ENCODE results near the gene COPG2. TPM values are rescaled to one million over a fixed set of nuclear protein-coding genes. Genes with fewer than 3 reads are reported as not detected.
A peak's percentile ranks its signal among the peaks of the same experiment; 100 is the strongest.

COPG2 gene
- polyA plus RNA-seq, 1 donor from 2014 or later = 37.9 TPM

DNA sequence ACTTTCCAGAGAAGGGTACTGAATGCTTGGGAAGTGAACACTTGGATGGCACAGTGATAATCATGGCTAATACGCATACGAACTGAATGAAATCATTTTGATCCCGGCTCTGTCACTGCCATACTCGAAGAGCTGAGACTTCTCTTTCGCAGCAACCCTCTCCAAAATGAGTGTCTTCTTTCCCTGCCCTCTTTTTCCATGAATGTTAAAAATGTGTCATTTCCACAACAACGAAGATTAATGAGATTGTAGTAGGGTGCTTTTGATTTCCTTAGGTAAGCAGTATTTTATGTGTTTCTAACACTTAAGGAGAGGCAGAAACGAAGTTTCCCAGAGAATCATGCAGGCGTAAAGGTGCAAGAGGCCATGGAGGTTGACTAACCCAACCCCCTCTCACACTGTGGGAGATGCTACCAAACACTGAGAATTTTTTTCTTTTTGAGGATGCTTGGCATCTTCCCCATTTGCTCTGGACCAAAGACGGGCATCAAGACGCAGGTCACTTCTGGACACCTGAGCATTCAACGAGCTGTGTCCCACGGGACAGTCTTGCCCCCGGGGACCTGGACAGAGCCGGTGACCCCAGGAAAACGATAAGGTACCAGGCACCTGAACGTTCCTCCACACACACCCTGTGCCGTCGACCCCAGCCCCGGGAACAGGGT lies 823 bp downstream of the COPG2 start:
- peaks cover 4% of the 10 kb centered on the region for H3K79me2 ChIP-seq (replicated peaks; ENCODE audit: insufficient read depth, low read length)
- H3K4me3 ChIP-seq (ENCODE audit: low read length) = peak overlapping the region; percentile 84
- H3F3A ChIP-seq (ENCODE audit: insufficient read depth, low read length, poor library complexity, severe bottlenecking) = no peaks in the 10 kb centered on the region
- H2AFZ ChIP-seq (ENCODE audit: low read depth, low read length) = peak overlapping the region; percentile 81
- peak overlapping the region; percentile 85 for H3K9ac ChIP-seq (ENCODE audit: low read length)
- peak overlapping the region; percentile 89 for H3K4me2 ChIP-seq (ENCODE audit: low read length)
- no peaks in the 10 kb centered on the region for H4K20me1 ChIP-seq (ENCODE audit: insufficient read depth)
- peak overlapping the region; percentile 80 for H3K27ac ChIP-seq (ENCODE audit: low read length)
- H3K36me3 ChIP-seq (ENCODE audit: insufficient read depth, low read length) = peaks cover 7% of the 10 kb centered on the region
- no peaks in the 10 kb centered on the region for H3K9me2 ChIP-seq (ENCODE audit: insufficient read depth, low read length)
- no peak for TF ChIP-seq EP300 (conservative IDR thresholded peaks at IDR 0.05; ENCODE audit: poor library complexity, severe bottlenecking)
- peak; percentile 8 for TF ChIP-seq MXI1 (conservative IDR thresholded peaks at IDR 0.05; ENCODE audit: poor library complexity, severe bottlenecking)
- TF ChIP-seq, protein P1, sequence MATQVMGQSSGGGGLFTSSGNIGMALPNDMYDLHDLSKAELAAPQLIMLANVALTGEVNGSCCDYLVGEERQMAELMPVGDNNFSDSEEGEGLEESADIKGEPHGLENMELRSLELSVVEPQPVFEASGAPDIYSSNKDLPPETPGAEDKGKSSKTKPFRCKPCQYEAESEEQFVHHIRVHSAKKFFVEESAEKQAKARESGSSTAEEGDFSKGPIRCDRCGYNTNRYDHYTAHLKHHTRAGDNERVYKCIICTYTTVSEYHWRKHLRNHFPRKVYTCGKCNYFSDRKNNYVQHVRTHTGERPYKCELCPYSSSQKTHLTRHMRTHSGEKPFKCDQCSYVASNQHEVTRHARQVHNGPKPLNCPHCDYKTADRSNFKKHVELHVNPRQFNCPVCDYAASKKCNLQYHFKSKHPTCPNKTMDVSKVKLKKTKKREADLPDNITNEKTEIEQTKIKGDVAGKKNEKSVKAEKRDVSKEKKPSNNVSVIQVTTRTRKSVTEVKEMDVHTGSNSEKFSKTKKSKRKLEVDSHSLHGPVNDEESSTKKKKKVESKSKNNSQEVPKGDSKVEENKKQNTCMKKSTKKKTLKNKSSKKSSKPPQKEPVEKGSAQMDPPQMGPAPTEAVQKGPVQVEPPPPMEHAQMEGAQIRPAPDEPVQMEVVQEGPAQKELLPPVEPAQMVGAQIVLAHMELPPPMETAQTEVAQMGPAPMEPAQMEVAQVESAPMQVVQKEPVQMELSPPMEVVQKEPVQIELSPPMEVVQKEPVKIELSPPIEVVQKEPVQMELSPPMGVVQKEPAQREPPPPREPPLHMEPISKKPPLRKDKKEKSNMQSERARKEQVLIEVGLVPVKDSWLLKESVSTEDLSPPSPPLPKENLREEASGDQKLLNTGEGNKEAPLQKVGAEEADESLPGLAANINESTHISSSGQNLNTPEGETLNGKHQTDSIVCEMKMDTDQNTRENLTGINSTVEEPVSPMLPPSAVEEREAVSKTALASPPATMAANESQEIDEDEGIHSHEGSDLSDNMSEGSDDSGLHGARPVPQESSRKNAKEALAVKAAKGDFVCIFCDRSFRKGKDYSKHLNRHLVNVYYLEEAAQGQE (IDR thresholded peaks at IDR 0.05; ENCODE audit: borderline replicate concordance) = no peak
- peak; percentile 34 for TF ChIP-seq SMC3 (conservative IDR thresholded peaks at IDR 0.05; ENCODE audit: poor library complexity)
- TF ChIP-seq POLR2AphosphoS5 (IDR thresholded peaks at IDR 0.05) = no peak
- TF ChIP-seq TAF1 (IDR thresholded peaks at IDR 0.05; ENCODE audit: low read depth) = peak; percentile 51
- TF ChIP-seq, protein P2, sequence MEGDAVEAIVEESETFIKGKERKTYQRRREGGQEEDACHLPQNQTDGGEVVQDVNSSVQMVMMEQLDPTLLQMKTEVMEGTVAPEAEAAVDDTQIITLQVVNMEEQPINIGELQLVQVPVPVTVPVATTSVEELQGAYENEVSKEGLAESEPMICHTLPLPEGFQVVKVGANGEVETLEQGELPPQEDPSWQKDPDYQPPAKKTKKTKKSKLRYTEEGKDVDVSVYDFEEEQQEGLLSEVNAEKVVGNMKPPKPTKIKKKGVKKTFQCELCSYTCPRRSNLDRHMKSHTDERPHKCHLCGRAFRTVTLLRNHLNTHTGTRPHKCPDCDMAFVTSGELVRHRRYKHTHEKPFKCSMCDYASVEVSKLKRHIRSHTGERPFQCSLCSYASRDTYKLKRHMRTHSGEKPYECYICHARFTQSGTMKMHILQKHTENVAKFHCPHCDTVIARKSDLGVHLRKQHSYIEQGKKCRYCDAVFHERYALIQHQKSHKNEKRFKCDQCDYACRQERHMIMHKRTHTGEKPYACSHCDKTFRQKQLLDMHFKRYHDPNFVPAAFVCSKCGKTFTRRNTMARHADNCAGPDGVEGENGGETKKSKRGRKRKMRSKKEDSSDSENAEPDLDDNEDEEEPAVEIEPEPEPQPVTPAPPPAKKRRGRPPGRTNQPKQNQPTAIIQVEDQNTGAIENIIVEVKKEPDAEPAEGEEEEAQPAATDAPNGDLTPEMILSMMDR (IDR thresholded peaks at IDR 0.05; ENCODE audit: poor library complexity, severe bottlenecking) = no peak
- TF ChIP-seq EZH2 (IDR thresholded peaks at IDR 0.05; ENCODE audit: borderline replicate concordance, insufficient read depth, low read length, poor library complexity, severe bottlenecking) = no peak
- TF ChIP-seq RAD21 (conservative IDR thresholded peaks at IDR 0.05) = no peak
- no peaks in the 10 kb centered on the region for H3K9me3 ChIP-seq (ENCODE audit: low read length)
- H3K27me3 ChIP-seq (ENCODE audit: insufficient read depth, low read depth, low read length) = no peaks in the 10 kb centered on the region

DNA sequence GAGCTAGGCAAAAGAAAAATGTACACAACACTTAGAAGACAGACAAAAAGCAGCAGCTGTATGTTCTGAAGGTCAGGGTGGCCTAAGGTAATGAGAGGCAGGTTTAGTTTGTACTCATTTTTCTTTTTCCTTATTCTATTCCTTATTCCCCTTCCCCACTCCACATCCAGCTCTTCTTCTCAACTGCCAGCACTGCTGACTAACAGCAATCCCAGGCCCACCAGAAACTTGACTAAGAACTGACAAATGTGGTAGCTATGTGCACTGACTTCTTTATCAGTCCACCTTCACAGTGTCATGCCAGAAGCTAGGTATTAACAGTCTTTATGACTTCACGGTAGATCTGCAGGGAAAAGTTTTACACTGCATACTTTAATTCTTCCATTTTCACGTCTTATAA lies 6.1 kb downstream of the COPG2 start:
- Histone ChIP-seq H3K9ac (ENCODE audit: low read length) (no peak overlapping the region), H3F3A (ENCODE audit: insufficient read depth, low read length, poor library complexity, severe bottlenecking) (no peaks in the 10 kb centered on the region), H3K4me3 (ENCODE audit: low read length) (no peak overlapping the region), H3K9me2 (ENCODE audit: insufficient read depth, low read length) (no peaks in the 10 kb centered on the region), H3K79me2 (replicated peaks; ENCODE audit: insufficient read depth, low read length) (peaks cover 4% of the 10 kb centered on the region), H3K27ac (ENCODE audit: low read length) (no peak overlapping the region), H3K27me3 (ENCODE audit: insufficient read depth, low read depth, low read length) (no peaks in the 10 kb centered on the region), H3K4me2 (ENCODE audit: low read length) (no peak overlapping the region), H3K36me3 (ENCODE audit: insufficient read depth, low read length) (peaks cover 10% of the 10 kb centered on the region), H4K20me1 (ENCODE audit: insufficient read depth) (no peaks in the 10 kb centered on the region), H3K9me3 (ENCODE audit: low read length) (no peaks in the 10 kb centered on the region), H2AFZ (ENCODE audit: low read depth, low read length) (no peak overlapping the region)
- no peak for TF ChIP-seq POLR2AphosphoS5 (IDR thresholded peaks at IDR 0.05)
- TF ChIP-seq MXI1 (conservative IDR thresholded peaks at IDR 0.05; ENCODE audit: poor library complexity, severe bottlenecking) = no peak
- no peak for TF ChIP-seq SMC3 (conservative IDR thresholded peaks at IDR 0.05; ENCODE audit: poor library complexity)
- TF ChIP-seq EP300 (conservative IDR thresholded peaks at IDR 0.05; ENCODE audit: poor library complexity, severe bottlenecking) = no peak
- TF ChIP-seq TAF1 (IDR thresholded peaks at IDR 0.05; ENCODE audit: low read depth) = no peak
- no peak for TF ChIP-seq RAD21 (conservative IDR thresholded peaks at IDR 0.05)
- TF ChIP-seq, protein P2 (IDR thresholded peaks at IDR 0.05; ENCODE audit: poor library complexity, severe bottlenecking) = no peak
- TF ChIP-seq EZH2 (IDR thresholded peaks at IDR 0.05; ENCODE audit: borderline replicate concordance, insufficient read depth, low read length, poor library complexity, severe bottlenecking) = no peak
